T-helper 2 cell treated with Interferon-gamma antibody and Interleukin-4, amounts not matched to agents 100 ng/mL and 5 ng/mL, for 36 hours (primary cell): ENCODE results near the gene MROH2A. TPM values are rescaled to one million over a fixed set of nuclear protein-coding genes. Genes with fewer than 3 reads are reported as not detected.

Experiments
- intact Hi-C: fragments of 100-400 bp; cut with micrococcal nuclease; formaldehyde crosslinking; loops from one replicate; pipeline ENCODE4 v1.15.1; 2023
- total RNA-seq: library from RNA; stranded (reverse); gene quantifications from 2 replicates; pipeline ENCODE4 v1.2.3, GENCODE V29; 2022

The MROH2A gene
- total RNA-seq, 1 donor from 2014 or later = not detected

GRCh38 chr2:233801357-233802131, 23.4 kb downstream of the MROH2A start:
- intact Hi-C loops = no loop called here

DNA sequence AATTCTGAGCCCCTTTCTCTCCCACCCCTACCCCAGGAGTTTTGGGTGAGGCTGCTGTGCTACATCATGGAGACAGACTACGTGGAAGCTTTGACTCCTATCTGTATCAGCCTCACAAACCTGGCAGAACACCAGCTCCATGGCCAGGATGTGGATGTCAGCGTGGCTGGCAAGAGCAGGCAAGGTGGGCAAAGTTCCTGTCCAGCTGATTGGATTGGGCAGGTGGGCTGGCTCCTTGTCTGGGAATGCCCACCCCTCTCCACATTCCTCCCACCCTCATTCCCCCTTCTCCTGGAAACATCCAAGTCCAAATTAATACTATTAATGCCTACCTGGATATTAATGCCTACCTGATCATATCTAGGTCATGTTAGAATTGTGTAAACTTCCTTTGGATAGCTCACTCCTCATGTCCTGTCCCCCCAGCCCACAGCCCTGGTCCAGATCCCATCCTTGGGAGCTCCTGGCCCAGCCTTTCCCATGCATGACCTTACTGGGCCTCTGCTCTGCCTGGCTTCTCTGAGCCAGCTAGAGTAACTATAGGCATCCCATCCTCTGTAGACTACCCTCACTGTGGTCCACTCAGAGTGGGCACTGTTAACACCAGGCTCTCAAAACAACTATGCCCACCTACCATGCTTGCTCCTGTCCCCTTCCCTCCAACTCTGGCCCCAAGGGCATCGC, 24.1 kb downstream of the MROH2A start:
- intact Hi-C loops = no loop called here

DNA sequence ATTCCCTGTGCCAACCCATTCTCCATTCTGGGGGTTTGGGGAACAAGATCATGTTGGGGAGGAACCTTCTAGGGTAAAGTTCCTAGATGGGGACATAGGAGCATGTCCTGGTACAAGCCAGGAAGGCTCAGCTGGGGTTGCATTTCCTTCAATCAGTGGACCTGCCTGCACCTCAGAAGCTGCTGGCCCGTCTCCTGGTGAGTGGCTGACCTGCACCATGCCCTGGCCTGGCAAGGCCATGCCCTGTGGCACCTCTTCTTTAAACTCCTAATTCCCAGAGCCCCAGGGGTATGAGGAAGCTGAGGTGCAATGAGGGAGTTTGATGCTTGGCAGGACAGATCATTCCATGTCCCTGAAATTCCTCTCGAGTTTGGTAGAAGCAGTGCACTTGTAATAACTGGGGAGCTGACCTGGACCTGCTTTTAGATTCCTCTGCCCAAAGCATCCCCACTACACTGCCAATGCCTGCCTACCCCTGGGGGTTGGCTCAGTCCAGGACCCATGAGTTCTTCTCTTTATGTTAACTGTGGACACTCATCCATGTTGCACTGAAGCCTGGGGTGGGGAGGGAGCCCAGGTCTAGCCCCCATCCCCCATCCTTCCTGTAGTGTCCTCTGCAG, 25.3 kb downstream of the MROH2A start:
- intact Hi-C loops = no loop called here

DNA sequence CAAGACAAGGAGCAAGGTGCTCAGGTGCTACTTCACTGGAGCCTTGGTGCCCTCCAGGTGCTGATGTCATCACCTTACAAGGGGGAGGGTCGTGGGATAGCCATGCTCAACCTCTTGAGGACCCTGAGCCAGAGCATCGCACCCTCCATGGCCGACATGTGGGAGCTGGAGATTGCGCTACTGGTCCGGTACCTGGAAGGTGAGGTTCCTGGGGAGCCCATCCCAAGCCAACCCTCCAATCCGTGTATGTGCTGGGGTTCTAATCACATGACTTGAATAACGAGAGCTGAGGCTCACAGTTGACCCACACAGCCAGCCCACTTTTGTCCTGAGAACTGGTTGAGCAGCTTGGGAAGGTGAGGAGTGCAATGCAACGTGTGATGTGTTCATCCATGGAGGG, 25.9 kb downstream of the MROH2A start:
- intact Hi-C loops = no loop called here

- intact Hi-C loops = no loop called here
Measured at GRCh38 chr2:233807215-233807865, 29.2 kb downstream of the MROH2A start.

GRCh38 chr2:233807966-233808935, 30.1 kb downstream of the MROH2A start:
- intact Hi-C loops = no loop called here

DNA sequence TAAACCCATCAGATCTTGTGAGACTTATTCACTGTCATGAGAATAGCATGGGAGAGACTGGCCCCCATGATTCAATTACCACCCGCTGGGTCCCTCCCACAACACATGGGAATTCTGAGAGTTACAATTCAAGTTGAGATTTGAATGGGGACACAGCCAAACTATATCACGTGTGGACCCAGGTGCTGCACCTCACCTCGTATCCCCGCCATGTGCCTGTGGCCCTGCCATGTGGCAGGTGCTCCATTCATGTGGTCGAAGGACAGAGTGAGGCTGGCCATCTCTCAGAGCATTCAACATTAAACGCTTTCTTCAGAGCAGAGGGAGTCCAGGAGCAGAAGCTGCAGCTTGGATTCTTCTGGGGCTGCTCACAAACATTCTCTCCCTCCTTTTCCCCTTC, 32.3 kb downstream of the MROH2A start:
- intact Hi-C loops = no loop called here

GRCh38 chr2:233811087-233811486, 33.0 kb downstream of the MROH2A start:
- intact Hi-C loops = no loop called here

- intact Hi-C loops = no loop called here
Measured at GRCh38 chr2:233811732-233812131, 33.6 kb downstream of the MROH2A start.

DNA sequence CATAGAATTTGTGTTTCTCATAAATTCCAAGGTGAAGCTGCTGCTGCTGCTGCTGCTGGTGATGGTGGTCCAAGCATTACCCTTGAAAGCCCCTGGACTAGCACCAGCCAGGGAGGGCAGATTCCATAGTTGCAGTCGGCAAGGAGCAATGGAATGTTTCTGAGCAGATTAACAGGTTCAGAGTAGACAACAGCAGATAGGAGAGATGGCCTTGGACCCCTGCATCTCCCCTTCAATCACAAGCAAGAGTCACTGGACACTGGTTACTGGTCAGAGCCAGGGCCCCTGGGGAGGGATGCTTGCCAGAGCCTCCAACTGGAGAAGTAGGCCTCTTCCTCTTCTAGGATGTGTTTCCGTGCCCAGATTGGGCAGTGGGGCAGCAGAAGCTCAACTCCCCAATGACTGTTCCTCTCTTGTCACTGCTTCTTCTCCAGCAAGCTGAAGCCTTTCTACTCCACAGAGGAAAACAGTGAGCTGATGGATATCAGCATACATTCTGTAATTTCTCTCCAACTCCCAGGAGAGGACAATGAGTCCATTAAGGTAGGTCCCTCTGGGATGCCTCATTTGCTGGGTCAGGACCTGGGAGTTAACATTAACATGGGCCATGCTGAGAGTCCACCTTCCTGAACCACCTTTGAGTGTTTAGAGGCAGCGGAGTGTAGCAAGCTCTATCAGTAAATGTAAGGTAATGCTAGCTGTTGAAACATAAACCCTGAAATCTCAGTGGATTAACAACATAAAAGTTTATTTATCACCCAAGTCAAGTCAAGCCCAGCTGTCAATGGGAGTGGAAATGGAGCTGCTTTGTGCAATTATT, 35.3 kb downstream of the MROH2A start:
- intact Hi-C loops = no loop called here

DNA sequence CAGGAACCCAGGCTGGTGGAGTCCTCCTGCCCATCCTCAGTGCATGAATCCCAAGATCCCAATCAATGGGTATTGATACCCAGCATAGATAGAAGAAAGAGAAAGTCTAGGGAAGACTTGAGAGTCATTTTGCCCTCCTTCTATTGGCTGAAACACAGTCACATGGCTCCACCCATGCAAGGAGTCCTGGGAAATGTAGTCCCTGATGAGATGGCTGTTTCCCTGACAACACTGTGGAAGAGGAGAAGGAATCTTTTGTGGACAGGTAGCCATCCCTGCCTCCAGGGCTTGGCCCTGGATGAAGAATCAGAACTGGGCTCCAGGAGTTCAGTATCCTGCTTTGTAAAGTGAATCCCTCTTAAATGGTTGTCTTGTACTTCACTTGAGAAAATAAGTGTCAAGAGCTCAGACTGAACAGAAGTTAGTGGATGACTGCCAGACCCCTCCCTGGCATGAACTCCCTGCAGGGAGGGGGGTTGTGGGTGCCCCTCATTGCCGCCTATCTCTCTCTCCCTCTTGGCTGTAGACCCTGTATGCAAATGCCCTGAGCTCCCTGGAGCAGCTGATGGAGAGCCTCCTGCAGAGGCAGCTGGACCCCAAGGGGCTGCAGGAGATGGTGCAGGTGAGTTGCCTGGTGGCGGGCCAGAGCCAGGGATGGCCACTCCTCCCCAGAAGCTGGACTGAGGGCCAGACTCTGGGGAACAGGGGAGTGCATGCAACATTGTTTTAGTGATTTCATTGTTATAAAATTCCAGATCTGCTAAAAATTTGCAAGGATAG, 36.1 kb downstream of the MROH2A start:
- intact Hi-C loops = no loop called here

DNA sequence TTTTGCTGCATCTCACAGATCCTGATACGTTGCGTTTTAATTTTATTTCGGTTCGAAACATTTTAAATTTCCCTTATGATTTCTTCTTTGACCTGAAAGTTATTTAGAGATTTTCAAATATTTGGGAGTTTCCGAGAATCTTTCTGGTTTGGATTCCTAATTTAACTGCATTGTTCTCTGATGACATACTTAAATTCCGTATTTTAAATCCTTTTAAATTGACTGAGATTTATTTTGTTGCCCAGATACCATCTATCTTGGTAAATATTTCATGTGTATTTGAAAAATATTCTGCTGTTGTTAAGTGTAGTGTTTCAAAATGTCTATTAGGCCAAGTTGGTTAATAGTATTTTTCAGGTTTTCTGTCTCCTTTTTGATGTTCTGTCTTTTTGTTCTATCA, 37.7 kb downstream of the MROH2A start:
- intact Hi-C loops = no loop called here

DNA sequence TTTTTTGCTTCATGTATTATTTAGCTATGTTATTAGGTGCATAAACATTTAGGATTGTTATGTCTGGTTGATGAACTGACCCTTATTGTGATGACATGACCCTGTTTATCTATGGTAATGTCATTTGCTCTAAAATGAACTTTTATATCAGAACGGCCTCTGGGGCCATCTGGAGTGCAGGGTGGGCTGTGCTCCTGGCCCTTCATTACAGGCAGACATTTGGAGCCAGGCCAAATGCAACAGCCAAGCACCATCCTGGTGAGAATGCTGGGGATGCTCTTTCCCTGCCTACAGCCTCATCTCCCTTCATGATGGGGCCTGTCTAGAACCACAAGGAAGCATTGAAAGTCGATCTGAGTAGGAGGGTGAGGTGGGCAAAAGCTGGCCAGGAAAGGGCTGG, 38.2 kb downstream of the MROH2A start:
- intact Hi-C loops = no loop called here

- intact Hi-C loops = no loop called here
Measured at GRCh38 chr2:233816771-233817170, 38.6 kb downstream of the MROH2A start.

DNA sequence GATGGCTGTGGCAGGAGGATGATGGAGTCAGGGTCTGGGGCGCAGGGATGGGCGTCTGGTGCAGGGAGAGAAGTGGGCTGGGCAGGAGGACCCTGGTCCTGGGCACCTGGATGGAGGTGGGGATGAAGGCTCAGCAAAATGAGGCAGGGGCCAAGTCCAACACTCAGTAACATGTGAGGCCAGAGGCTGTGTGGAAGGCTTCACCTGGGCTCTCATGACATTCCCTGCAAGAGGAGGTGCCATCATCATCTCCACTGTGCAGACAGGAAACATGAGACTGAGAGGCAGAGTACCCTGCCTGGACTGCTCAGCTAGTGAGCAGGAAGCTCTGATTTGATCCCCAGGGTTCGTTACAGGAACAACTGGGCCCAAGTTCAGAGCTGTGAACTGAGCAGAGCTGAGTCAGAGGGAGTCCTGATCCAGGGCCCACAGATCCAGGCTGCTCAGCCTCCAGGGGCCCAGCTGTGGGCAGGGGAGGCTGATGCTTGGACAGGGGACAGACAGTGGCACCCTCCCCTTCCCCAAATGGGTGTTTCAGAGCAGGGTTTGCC, 39.3 kb downstream of the MROH2A start:
- intact Hi-C loops = no loop called here

DNA sequence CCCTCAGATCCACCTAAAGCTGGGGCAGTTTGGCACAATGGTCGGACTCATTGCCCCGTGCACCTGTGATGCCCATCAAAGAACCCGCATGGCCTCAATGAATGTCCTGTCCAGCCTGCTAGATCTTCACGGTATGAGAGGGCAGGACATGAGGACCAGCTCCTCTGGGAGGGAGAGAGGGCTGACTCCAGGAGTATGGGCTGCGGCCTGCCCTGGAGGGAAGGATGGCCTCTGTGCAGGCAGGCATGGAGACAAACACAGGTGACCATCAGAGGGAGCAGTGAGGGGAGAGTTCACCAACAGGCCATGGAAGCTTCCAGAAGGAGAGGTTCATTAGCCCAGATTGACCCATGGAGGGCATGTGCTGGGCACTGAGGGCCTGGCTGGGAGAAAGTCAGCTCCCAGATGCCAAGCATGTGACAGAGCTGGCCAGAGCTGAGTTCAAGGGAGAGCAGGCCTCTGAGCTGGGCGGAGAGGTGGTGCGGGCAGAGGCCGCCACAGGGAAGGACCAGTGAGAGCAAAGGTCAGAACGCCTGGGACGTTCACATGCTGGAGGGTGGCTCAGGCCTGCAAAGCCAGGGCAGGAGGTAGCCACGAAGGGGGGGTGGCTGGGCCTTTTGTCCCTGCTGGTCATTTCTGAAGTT, 40.0 kb downstream of the MROH2A start:
- intact Hi-C loops = no loop called here

GRCh38 chr2:233818639-233819621, 40.8 kb downstream of the MROH2A start:
- intact Hi-C loops = no loop called here
